HepG2 (cell line): ENCODE data around the gene EFHD2. TPM values are rescaled to one million over a fixed set of nuclear protein-coding genes. Genes with fewer than 3 reads are reported as not detected.

Source experiments
- CC2D1A ChIP-seq: sonication (generic); formaldehyde crosslinking; IDR thresholded peaks from 2 replicates; pipeline ENCODE4 v1.8.1; 2023; ENCODE audit warnings: mild to moderate bottlenecking, missing genetic modification reagents
- GLI4 ChIP-seq: sonication (generic); formaldehyde crosslinking; IDR thresholded peaks from 2 replicates; pipeline ENCODE4 v1.5.1; 2020; ENCODE audit warnings: missing genetic modification reagents, mild to moderate bottlenecking, moderate library complexity, borderline replicate concordance
- HDAC2 ChIP-seq: sonication (generic); formaldehyde crosslinking; IDR thresholded peaks from 2 replicates; pipeline ENCODE4 v1.4.0; 2020; ENCODE audit warnings: missing genetic modification reagents
- HIVEP1 ChIP-seq: sonication (generic); formaldehyde crosslinking; IDR thresholded peaks from 2 replicates; pipeline ENCODE4 v1.4.0; 2020; ENCODE audit warnings: mild to moderate bottlenecking, missing genetic modification reagents
- HNF4A ChIP-seq: sonication (generic); formaldehyde crosslinking; IDR thresholded peaks from 2 replicates; pipeline ENCODE4 v1.4.0; 2020; ENCODE audit warnings: missing genetic modification reagents
- HOXA3 ChIP-seq: sonication (generic); formaldehyde crosslinking; IDR thresholded peaks from 2 replicates; pipeline ENCODE4 v1.5.0; 2020; ENCODE audit warnings: missing genetic modification reagents
- TCF7 ChIP-seq: sonication (generic); IDR thresholded peaks from 2 replicates; pipeline ENCODE4 v1.6.1; 2016; ENCODE audit warnings: antibody characterized with exemption, low read depth
- ZNF260 ChIP-seq: sonication (generic); formaldehyde crosslinking; IDR thresholded peaks from 2 replicates; pipeline ENCODE4 v1.4.0; 2020; ENCODE audit warnings: missing genetic modification reagents, low read depth, mild to moderate bottlenecking, borderline replicate concordance
- ZNF431 ChIP-seq: sonication (generic); formaldehyde crosslinking; IDR thresholded peaks from 2 replicates; pipeline ENCODE4 v1.9.0; 2022; ENCODE audit warnings: missing genetic modification reagents, low read depth, mild to moderate bottlenecking, borderline replicate concordance
- ZNF572 ChIP-seq: sonication (generic); formaldehyde crosslinking; IDR thresholded peaks from 2 replicates; pipeline ENCODE4 v1.5.1; 2020; ENCODE audit warnings: mild to moderate bottlenecking, missing genetic modification reagents
- polyA plus RNA-seq, 8 experiments: library from polyadenylated mRNA; depleted of rRNA in 3 of 8; stranded (reverse) in 7 of 8; unstranded in 1 of 8; fragments of >200 nt; fragmentation: Illumina TruSeq in 4 of 8; extraction: Trizol in 4 of 8; gene quantifications; 2 replicates each; pipeline versions ENCODE4 v1.2.1 to v1.2.3, GENCODE V29; 2011 to 2016; ENCODE audit warnings: low read depth in 4 of 8, missing spikeins in 1 of 8, mixed read lengths in 1 of 8; ENCODE audit not compliant: insufficient read depth in 1 of 8
- total RNA-seq, 5 experiments: library from RNA; depleted of rRNA; stranded (reverse); fragments of >200 nt; fragmentation: Illumina TruSeq; extraction: Trizol; gene quantifications; 2 replicates each; pipeline ENCODE4 v1.2.3, GENCODE V29; 2016; ENCODE audit warnings: low read depth in 1 of 5
- TF ChIP-seq, protein P1 (sequence below): sonication (generic); formaldehyde crosslinking; conservative IDR thresholded peaks from 2 replicates; pipeline ENCODE4 v1.8.0; 2022; ENCODE audit warnings: mild to moderate bottlenecking, moderate library complexity, missing genetic modification reagents
- TF ChIP-seq, protein P2 (sequence below): sonication (generic); formaldehyde crosslinking; IDR thresholded peaks from 2 replicates; pipeline ENCODE4 v1.5.0; 2020; ENCODE audit warnings: missing genetic modification reagents, mild to moderate bottlenecking, borderline replicate concordance
- TF ChIP-seq, protein P3 (sequence below): sonication (generic); formaldehyde crosslinking; IDR thresholded peaks from 2 replicates; pipeline ENCODE4 v1.4.0; 2020; ENCODE audit warnings: missing genetic modification reagents, borderline replicate concordance
- TF ChIP-seq, protein P4 (sequence below): sonication (generic); formaldehyde crosslinking; IDR thresholded peaks from 2 replicates; pipeline ENCODE4 v1.4.0; 2020; ENCODE audit warnings: missing genetic modification reagents
- TF ChIP-seq, protein P5 (sequence below): sonication (generic); formaldehyde crosslinking; conservative IDR thresholded peaks from 2 replicates; pipeline ENCODE4 v1.4.0; 2020; ENCODE audit warnings: mild to moderate bottlenecking, missing genetic modification reagents, moderate library complexity

Gene EFHD2
- total and polyA plus RNA-seq, 2 of the 13 experiments (the other 11 are each of a cell fraction or from before 2014, with no cell fraction given), result 9.4 to 12.7 TPM

DNA sequence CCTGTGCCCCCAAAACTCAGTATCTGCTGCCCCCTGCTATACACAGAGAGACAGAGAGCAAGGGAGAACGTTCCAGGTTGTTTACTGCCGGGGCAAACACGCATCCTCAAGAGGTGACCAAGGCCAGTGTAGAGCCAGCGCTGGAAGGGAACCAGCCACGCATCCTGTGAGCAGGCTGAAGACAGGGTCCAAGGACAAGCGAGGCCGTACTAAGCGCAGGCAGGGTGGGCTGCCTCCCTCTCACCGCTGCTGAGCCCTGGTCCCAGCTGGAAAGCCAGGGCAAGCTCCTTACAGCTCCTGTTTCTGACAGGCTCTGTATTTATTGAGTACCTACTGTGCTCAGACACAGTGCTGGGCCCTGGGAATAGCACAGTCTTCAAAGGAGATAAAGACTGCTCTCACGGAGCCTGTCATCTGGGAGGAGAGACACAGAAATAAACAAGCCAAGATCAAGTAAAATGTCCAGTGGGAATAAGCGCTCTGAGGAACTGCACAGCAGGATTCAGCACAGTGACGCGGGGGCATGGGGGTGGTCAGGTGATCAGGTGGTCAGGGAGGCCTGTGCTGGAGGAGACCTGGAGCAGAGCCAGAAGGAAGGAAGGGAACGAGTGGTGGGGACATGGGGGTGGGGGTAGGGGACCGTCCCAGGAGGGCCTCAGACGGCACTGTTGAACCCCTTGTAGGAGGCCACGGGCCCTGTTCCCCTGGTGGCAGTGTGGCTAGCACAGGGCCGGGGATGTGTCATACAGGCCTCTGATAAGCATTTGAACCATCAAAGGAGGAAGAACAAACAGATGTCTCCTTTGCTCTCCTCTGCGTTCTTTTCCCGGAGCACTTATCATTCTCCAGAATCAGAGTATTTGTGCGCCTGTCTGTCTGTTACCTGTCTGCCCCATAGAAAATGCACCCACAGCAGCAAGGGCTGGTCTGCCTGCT is 37.8 kb upstream of the EFHD2 start (continued):
- TF ChIP-seq, protein P1, sequence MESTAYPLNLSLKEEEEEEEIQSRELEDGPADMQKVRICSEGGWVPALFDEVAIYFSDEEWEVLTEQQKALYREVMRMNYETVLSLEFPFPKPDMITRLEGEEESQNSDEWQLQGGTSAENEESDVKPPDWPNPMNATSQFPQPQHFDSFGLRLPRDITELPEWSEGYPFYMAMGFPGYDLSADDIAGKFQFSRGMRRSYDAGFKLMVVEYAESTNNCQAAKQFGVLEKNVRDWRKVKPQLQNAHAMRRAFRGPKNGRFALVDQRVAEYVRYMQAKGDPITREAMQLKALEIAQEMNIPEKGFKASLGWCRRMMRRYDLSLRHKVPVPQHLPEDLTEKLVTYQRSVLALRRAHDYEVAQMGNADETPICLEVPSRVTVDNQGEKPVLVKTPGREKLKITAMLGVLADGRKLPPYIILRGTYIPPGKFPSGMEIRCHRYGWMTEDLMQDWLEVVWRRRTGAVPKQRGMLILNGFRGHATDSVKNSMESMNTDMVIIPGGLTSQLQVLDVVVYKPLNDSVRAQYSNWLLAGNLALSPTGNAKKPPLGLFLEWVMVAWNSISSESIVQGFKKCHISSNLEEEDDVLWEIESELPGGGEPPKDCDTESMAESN, result 0 out of 2 replicates have a peak, but pooled peaks have one; percentile 16
- 0 out of 2 replicates have a peak, but pooled peaks have one; percentile 52 for TF ChIP-seq ZNF431
- TF ChIP-seq ZNF260, result no peak
- no peak for TF ChIP-seq CC2D1A
- TF ChIP-seq, protein P2, sequence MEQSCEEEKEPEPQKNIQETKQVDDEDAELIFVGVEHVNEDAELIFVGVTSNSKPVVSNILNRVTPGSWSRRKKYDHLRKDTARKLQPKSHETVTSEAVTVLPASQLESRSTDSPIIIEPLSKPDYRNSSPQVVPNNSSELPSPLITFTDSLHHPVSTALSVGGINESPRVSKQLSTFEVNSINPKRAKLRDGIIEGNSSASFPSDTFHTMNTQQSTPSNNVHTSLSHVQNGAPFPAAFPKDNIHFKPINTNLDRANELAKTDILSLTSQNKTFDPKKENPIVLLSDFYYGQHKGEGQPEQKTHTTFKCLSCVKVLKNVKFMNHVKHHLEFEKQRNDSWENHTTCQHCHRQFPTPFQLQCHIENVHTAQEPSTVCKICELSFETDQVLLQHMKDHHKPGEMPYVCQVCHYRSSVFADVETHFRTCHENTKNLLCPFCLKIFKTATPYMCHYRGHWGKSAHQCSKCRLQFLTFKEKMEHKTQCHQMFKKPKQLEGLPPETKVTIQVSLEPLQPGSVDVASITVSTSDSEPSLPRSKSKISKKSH (CRISPR knock-in tag), result peak; percentile 44; the same call in 1 of the 2 replicates
- TF ChIP-seq HNF4A, result peak; percentile 66; the same call in 1 of the 2 replicates
- TF ChIP-seq, protein P3, sequence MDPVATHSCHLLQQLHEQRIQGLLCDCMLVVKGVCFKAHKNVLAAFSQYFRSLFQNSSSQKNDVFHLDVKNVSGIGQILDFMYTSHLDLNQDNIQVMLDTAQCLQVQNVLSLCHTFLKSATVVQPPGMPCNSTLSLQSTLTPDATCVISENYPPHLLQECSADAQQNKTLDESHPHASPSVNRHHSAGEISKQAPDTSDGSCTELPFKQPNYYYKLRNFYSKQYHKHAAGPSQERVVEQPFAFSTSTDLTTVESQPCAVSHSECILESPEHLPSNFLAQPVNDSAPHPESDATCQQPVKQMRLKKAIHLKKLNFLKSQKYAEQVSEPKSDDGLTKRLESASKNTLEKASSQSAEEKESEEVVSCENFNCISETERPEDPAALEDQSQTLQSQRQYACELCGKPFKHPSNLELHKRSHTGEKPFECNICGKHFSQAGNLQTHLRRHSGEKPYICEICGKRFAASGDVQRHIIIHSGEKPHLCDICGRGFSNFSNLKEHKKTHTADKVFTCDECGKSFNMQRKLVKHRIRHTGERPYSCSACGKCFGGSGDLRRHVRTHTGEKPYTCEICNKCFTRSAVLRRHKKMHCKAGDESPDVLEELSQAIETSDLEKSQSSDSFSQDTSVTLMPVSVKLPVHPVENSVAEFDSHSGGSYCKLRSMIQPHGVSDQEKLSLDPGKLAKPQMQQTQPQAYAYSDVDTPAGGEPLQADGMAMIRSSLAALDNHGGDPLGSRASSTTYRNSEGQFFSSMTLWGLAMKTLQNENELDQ (CRISPR knock-in tag), result no peak
- peak; percentile 14; the same call in 1 of the 2 replicates for TF ChIP-seq HOXA3 (CRISPR knock-in tag)
- TF ChIP-seq HDAC2 (CRISPR knock-in tag), result peak; percentile 27; the same call in 1 of the 2 replicates
- TF ChIP-seq HIVEP1 (CRISPR knock-in tag), result no peak
- TF ChIP-seq, protein P4, sequence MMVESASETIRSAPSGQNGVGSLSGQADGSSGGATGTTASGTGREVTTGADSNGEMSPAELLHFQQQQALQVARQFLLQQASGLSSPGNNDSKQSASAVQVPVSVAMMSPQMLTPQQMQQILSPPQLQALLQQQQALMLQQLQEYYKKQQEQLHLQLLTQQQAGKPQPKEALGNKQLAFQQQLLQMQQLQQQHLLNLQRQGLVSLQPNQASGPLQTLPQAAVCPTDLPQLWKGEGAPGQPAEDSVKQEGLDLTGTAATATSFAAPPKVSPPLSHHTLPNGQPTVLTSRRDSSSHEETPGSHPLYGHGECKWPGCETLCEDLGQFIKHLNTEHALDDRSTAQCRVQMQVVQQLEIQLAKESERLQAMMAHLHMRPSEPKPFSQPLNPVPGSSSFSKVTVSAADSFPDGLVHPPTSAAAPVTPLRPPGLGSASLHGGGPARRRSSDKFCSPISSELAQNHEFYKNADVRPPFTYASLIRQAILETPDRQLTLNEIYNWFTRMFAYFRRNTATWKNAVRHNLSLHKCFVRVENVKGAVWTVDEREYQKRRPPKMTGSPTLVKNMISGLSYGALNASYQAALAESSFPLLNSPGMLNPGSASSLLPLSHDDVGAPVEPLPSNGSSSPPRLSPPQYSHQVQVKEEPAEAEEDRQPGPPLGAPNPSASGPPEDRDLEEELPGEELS, result peak; percentile 31
- TF ChIP-seq GLI4 (CRISPR knock-in tag), result no peak
- TF ChIP-seq, protein P5, sequence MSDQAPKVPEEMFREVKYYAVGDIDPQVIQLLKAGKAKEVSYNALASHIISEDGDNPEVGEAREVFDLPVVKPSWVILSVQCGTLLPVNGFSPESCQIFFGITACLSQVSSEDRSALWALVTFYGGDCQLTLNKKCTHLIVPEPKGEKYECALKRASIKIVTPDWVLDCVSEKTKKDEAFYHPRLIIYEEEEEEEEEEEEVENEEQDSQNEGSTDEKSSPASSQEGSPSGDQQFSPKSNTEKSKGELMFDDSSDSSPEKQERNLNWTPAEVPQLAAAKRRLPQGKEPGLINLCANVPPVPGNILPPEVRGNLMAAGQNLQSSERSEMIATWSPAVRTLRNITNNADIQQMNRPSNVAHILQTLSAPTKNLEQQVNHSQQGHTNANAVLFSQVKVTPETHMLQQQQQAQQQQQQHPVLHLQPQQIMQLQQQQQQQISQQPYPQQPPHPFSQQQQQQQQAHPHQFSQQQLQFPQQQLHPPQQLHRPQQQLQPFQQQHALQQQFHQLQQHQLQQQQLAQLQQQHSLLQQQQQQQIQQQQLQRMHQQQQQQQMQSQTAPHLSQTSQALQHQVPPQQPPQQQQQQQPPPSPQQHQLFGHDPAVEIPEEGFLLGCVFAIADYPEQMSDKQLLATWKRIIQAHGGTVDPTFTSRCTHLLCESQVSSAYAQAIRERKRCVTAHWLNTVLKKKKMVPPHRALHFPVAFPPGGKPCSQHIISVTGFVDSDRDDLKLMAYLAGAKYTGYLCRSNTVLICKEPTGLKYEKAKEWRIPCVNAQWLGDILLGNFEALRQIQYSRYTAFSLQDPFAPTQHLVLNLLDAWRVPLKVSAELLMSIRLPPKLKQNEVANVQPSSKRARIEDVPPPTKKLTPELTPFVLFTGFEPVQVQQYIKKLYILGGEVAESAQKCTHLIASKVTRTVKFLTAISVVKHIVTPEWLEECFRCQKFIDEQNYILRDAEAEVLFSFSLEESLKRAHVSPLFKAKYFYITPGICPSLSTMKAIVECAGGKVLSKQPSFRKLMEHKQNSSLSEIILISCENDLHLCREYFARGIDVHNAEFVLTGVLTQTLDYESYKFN (CRISPR knock-in tag), result peak; percentile 15; the same call in 1 of the 2 replicates
- peak; percentile 66 for TF ChIP-seq TCF7
- TF ChIP-seq ZNF572 (CRISPR knock-in tag), result peak; percentile 74; the same call in 1 of the 2 replicates
